HG03378 (cell line): Measurements from ENCODE around the gene PLAC9.
A peak's percentile ranks its signal among the peaks of the same experiment; 100 is the strongest.

Experiments used
- ATAC-seq: cut with Tn5 transposase; IDR thresholded peaks from one replicate; pipeline ENCODE4 v1.9.1; 2021; ENCODE audit warnings: mild to moderate bottlenecking, moderate library complexity; ENCODE audit not compliant: unreplicated experiment

PLAC9 gene

GRCh38 chr10:80177781-80178636, 45.5 kb downstream of the PLAC9 start:
- no peak for ATAC-seq

- ATAC-seq = no peak
Observed at GRCh38 chr10:80182986-80183385, 50.5 kb downstream of the PLAC9 start.

- no peak for ATAC-seq
Observed at GRCh38 chr10:80183436-80183835, 50.9 kb downstream of the PLAC9 start.

GRCh38 chr10:80184291-80184690, 51.8 kb downstream of the PLAC9 start:
- ATAC-seq = no peak

GRCh38 chr10:80185578-80186299, 53.2 kb downstream of the PLAC9 start:
- ATAC-seq = no peak

GRCh38 chr10:80186364-80187012, 54.0 kb downstream of the PLAC9 start:
- ATAC-seq = no peak

GRCh38 chr10:80187060-80187459, 54.5 kb downstream of the PLAC9 start:
- ATAC-seq = no peak

GRCh38 chr10:80187465-80188409, 55.2 kb downstream of the PLAC9 start:
- peak; percentile 72 for ATAC-seq

GRCh38 chr10:80188713-80189112, 56.2 kb downstream of the PLAC9 start:
- ATAC-seq = no peak

GRCh38 chr10:80191589-80192270, 59.2 kb downstream of the PLAC9 start:
- ATAC-seq = no peak

- ATAC-seq = no peak
Observed at GRCh38 chr10:80192553-80192952, 60.0 kb downstream of the PLAC9 start.

GRCh38 chr10:80194373-80195045, 62.0 kb downstream of the PLAC9 start:
- no peak for ATAC-seq
